ENCODE results near the gene SHISA6.

The SHISA6 gene

GRCh38 chr17:11389583-11389982 is 148.6 kb downstream of the SHISA6 start:
- H2AFZ ChIP-seq (ENCODE audit: low read depth) = no peak overlapping the region

GRCh38 chr17:11391134-11391533 is 150.1 kb downstream of the SHISA6 start:
- Histone ChIP-seq H3K4me2 (no peak overlapping the region), H2AFZ (ENCODE audit: low read depth) (no peak overlapping the region), H3K4me1 (ENCODE audit: low read depth, poor library complexity, severe bottlenecking) (no peaks in the 10 kb centered on the region), H3K36me3 (ENCODE audit: insufficient read depth) (no peaks in the 10 kb centered on the region), H3K79me2 (ENCODE audit: insufficient read depth, low read depth) (no peaks in the 10 kb centered on the region), H3K27ac (no peak overlapping the region), H3K27me3 (ENCODE audit: insufficient read depth, low read depth) (no peaks in the 10 kb centered on the region), H3K9ac (no peak overlapping the region), H4K20me1 (ENCODE audit: insufficient read depth) (no peaks in the 10 kb centered on the region), H3K4me3 (IDR thresholded peaks at IDR 0.05; ENCODE audit: insufficient read depth, low read depth, low read length) (no peak overlapping the region)
- TF ChIP-seq CTCF (conservative IDR thresholded peaks at IDR 0.05; ENCODE audit: low read depth, low read length) = no peak

More at GRCh38 chr17:11389583-11389982, 148.6 kb downstream of the SHISA6 start:
- Histone ChIP-seq H3K36me3 (ENCODE audit: insufficient read depth) (no peaks in the 10 kb centered on the region), H3K4me2 (no peak overlapping the region), H3K9ac (no peak overlapping the region), H4K20me1 (ENCODE audit: insufficient read depth) (no peaks in the 10 kb centered on the region), H3K27ac (no peak overlapping the region), H3K79me2 (ENCODE audit: insufficient read depth, low read depth) (no peaks in the 10 kb centered on the region), H3K4me3 (IDR thresholded peaks at IDR 0.05; ENCODE audit: insufficient read depth, low read depth, low read length) (no peak overlapping the region), H3K27me3 (ENCODE audit: insufficient read depth, low read depth) (no peaks in the 10 kb centered on the region), H3K4me1 (ENCODE audit: low read depth, poor library complexity, severe bottlenecking) (no peaks in the 10 kb centered on the region)
- no peak for TF ChIP-seq CTCF (conservative IDR thresholded peaks at IDR 0.05; ENCODE audit: low read depth, low read length)

- Histone ChIP-seq H3K9ac (no peak overlapping the region), H4K20me1 (ENCODE audit: insufficient read depth) (no peaks in the 10 kb centered on the region), H3K4me2 (no peak overlapping the region), H3K27me3 (ENCODE audit: insufficient read depth, low read depth) (no peaks in the 10 kb centered on the region), H3K36me3 (ENCODE audit: insufficient read depth) (no peaks in the 10 kb centered on the region), H3K79me2 (ENCODE audit: insufficient read depth, low read depth) (no peaks in the 10 kb centered on the region), H3K4me1 (ENCODE audit: low read depth, poor library complexity, severe bottlenecking) (no peaks in the 10 kb centered on the region), H3K4me3 (IDR thresholded peaks at IDR 0.05; ENCODE audit: insufficient read depth, low read depth, low read length) (no peak overlapping the region), H2AFZ (ENCODE audit: low read depth) (no peak overlapping the region), H3K27ac (no peak overlapping the region)
- no peak for TF ChIP-seq CTCF (conservative IDR thresholded peaks at IDR 0.05; ENCODE audit: low read depth, low read length)
Observed at GRCh38 chr17:11404431-11405276, 163.6 kb downstream of the SHISA6 start.

GRCh38 chr17:11406716-11407115 is 165.7 kb downstream of the SHISA6 start:
- H3K4me1 ChIP-seq (ENCODE audit: low read depth, poor library complexity, severe bottlenecking) = no peaks in the 10 kb centered on the region
- H3K4me2 ChIP-seq = no peak overlapping the region
- no peak overlapping the region for H3K27ac ChIP-seq
- H3K4me3 ChIP-seq (IDR thresholded peaks at IDR 0.05; ENCODE audit: insufficient read depth, low read depth, low read length) = no peak overlapping the region
- H3K79me2 ChIP-seq (ENCODE audit: insufficient read depth, low read depth) = no peaks in the 10 kb centered on the region
- no peak overlapping the region for H2AFZ ChIP-seq (ENCODE audit: low read depth)
- H4K20me1 ChIP-seq (ENCODE audit: insufficient read depth) = no peaks in the 10 kb centered on the region
- no peak for TF ChIP-seq CTCF (conservative IDR thresholded peaks at IDR 0.05; ENCODE audit: low read depth, low read length)
- H3K36me3 ChIP-seq (ENCODE audit: insufficient read depth) = no peaks in the 10 kb centered on the region
- no peak overlapping the region for H3K9ac ChIP-seq
- H3K27me3 ChIP-seq (ENCODE audit: insufficient read depth, low read depth) = no peaks in the 10 kb centered on the region
